RWPE2 (cell line): ENCODE data around the gene CCDC57.

ENCODE experiments used
- ATAC-seq: fragments of 200-7000 bp; cut with Tn5 transposase; 3 replicates; pipeline ENCODE4 v1.9.1; 2021; ENCODE audit warnings: low read depth
- DNase-seq: peaks from one replicate; pipeline ENCODE4 v3.0.0-alpha.2; 2020; ENCODE audit warnings: low spot score
- H3K27ac ChIP-seq: fragments of 450-650 bp; 2 replicates; pipeline ENCODE4 v1.5.1; 2017; ENCODE audit warnings: mild to moderate bottlenecking; ENCODE audit not compliant: poor library complexity, severe bottlenecking
- H3K27me3 ChIP-seq: fragments of 250-450 bp; sonication (Bioruptor Pico); 2 replicates; pipeline ENCODE4 v1.5.1; 2021; ENCODE audit warnings: mild to moderate bottlenecking, moderate library complexity; ENCODE audit not compliant: insufficient read depth, poor library complexity, severe bottlenecking
- H3K36me3 ChIP-seq: fragments of 250-450 bp; sonication (Bioruptor Pico); 2 replicates; pipeline ENCODE4 v1.5.1; 2020; ENCODE audit warnings: low read depth, mild to moderate bottlenecking, moderate library complexity
- H3K4me1 ChIP-seq: fragments of 250-450 bp; sonication (Bioruptor Pico); 2 replicates; pipeline ENCODE4 v1.5.1; 2021; ENCODE audit warnings: mild to moderate bottlenecking, moderate library complexity; ENCODE audit not compliant: insufficient read depth, poor library complexity, severe bottlenecking
- H3K4me3 ChIP-seq: fragments of 250-450 bp; sonication (Bioruptor Pico); 2 replicates; pipeline ENCODE4 v1.5.1; 2021; ENCODE audit warnings: mild to moderate bottlenecking, moderate library complexity; ENCODE audit not compliant: severe bottlenecking
- H3K9me3 ChIP-seq: fragments of 250-450 bp; sonication (Bioruptor Pico); 2 replicates; pipeline ENCODE4 v1.5.1; 2021; ENCODE audit warnings: mild to moderate bottlenecking, moderate library complexity; ENCODE audit not compliant: severe bottlenecking
- TF ChIP-seq, protein P1 (sequence below): fragments of 450-650 bp; IDR thresholded peaks from one replicate; pipeline ENCODE4 v1.5.1; 2017; ENCODE audit warnings: mild to moderate bottlenecking, moderate library complexity; ENCODE audit not compliant: poor library complexity, severe bottlenecking

The CCDC57 gene

DNA sequence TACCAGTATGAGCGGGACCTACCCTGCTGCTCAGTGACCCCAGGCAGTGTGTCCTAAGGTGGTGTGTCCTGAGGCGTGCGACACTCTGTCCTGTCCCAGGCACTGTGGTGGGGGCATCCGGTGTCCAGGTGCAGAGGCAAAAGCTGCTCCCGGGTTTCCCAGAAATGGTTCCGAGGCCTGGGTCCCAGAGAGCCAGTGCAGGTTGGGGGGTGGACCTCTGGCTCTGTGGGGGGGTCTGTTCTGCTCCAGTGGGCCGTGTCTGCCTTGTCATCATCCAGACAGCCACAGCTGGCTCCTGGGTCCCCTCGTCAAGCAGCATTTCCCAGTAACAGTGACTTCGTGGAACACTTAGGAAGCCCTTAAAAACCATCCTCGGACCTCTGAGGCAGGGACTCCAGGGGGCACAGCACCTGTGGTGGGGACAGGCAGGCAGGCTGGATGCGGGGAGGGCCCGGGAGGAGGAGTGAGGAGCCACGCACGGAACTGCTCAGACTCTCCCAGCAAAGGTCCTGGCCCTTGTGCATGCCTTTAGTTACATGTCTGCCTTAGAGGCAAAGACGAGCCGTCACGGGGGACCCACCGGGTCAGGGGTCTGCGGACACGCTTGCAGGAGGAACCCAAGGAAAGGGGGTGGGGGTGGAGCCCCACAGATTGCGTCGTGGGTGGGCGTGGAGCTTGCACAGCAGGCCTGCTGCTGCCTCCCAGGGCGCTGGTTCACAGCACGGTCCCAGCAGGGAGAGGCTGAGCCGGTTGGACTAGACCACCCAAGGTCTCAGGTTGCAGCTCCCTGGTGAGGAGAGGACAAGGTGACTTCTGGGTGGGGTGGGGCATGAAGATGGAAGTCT, 21.8 kb upstream of the CCDC57 start:
- Histone ChIP-seq H3K4me3 (no peak overlapping the region), H3K27ac (peak overlapping the region; percentile 91), H3K27me3 (no peaks in the 10 kb centered on the region), H3K9me3 (no peaks in the 10 kb centered on the region), H3K36me3 (peaks cover 91% of the 10 kb centered on the region), H3K4me1 (peaks cover 64% of the 10 kb centered on the region)
- TF ChIP-seq, protein P1, sequence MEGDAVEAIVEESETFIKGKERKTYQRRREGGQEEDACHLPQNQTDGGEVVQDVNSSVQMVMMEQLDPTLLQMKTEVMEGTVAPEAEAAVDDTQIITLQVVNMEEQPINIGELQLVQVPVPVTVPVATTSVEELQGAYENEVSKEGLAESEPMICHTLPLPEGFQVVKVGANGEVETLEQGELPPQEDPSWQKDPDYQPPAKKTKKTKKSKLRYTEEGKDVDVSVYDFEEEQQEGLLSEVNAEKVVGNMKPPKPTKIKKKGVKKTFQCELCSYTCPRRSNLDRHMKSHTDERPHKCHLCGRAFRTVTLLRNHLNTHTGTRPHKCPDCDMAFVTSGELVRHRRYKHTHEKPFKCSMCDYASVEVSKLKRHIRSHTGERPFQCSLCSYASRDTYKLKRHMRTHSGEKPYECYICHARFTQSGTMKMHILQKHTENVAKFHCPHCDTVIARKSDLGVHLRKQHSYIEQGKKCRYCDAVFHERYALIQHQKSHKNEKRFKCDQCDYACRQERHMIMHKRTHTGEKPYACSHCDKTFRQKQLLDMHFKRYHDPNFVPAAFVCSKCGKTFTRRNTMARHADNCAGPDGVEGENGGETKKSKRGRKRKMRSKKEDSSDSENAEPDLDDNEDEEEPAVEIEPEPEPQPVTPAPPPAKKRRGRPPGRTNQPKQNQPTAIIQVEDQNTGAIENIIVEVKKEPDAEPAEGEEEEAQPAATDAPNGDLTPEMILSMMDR = no peak
- no peak for ATAC-seq
- no peak for DNase-seq

DNA sequence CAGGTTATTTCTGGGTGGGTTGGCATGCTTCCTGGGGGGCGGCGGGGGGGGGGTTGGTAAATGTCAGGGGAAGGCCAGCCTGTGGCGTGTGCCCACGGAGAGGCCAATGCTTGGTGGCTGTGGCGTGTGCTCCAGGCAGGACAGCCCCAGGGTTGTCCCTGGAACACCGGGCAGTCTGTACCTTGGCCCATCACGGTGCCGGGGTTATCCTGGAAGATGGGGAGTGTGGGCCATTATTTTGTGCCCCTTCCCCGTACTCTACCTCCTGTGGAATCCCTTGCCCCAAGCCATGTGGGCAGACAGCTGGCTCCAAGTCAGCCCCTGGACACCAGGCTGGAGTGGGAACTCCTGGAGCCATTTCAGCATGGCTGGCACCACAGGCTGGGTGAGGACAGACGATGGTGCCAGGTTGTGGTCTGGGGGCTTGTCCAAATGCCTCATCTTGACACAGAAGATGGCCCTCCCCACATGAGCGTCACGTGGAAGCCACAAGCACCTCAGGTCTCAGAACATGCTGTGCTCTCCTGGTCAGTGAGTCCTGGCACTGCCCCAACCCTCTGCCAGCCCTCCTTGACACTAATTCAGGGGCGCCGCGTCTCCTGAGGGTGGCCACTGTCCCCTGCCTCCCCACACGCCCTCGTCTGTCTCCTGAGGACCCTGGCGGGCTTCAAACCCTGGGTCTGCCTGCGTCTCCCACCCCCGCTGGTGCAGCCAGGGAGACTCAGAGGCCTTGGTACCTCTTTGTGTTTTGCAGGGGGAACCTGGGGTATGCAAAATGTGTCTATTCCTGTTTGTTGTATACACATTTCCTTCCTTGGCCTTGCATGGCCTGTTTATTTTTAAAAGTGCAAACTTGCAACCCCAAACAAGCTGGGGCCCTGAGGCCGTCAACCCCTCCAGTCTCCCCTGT, 20.5 kb upstream of the CCDC57 start:
- peaks cover 53% of the 10 kb centered on the region for H3K4me1 ChIP-seq
- H3K27ac ChIP-seq = peak overlapping the region; percentile 91
- DNase-seq (no peak), ATAC-seq (no peak)
- TF ChIP-seq, protein P1 = no peak
- H3K4me3 ChIP-seq = no peak overlapping the region
- no peaks in the 10 kb centered on the region for H3K27me3 ChIP-seq
- H3K9me3 ChIP-seq = no peaks in the 10 kb centered on the region
- peaks cover 85% of the 10 kb centered on the region for H3K36me3 ChIP-seq

DNA sequence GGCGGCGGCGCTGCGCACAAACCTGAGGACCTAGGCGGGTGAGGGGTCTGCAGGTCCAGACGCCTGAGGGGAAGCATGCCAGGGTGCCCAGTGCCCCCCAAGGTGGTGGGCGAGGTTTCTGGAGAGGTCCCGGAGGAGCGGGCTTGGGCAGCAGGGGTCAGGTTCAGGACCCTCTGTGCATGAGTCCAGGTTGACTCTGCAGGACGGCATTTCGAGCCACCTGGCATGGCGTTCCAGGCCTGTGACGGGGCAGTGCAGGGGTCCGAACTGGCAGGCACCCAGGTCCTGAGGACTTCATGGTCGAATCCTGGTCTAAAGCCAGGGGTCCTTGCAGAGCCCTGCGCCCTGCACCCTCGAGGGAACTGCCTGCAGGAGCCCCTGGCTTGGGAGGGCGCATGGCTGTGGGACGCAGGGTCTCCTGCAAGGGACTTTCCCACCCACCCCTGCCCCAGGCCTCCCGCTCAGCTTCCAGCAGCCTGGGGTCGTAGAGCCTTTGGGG, 19.7 kb upstream of the CCDC57 start:
- Histone ChIP-seq H3K4me3 (peak overlapping the region; percentile 99), H3K27me3 (no peaks in the 10 kb centered on the region), H3K4me1 (peaks cover 46% of the 10 kb centered on the region), H3K36me3 (peaks cover 77% of the 10 kb centered on the region), H3K9me3 (no peaks in the 10 kb centered on the region), H3K27ac (peak overlapping the region; percentile 91)
- DNase-seq = no peak
- ATAC-seq = no peak
- TF ChIP-seq, protein P1 = no peak

DNA sequence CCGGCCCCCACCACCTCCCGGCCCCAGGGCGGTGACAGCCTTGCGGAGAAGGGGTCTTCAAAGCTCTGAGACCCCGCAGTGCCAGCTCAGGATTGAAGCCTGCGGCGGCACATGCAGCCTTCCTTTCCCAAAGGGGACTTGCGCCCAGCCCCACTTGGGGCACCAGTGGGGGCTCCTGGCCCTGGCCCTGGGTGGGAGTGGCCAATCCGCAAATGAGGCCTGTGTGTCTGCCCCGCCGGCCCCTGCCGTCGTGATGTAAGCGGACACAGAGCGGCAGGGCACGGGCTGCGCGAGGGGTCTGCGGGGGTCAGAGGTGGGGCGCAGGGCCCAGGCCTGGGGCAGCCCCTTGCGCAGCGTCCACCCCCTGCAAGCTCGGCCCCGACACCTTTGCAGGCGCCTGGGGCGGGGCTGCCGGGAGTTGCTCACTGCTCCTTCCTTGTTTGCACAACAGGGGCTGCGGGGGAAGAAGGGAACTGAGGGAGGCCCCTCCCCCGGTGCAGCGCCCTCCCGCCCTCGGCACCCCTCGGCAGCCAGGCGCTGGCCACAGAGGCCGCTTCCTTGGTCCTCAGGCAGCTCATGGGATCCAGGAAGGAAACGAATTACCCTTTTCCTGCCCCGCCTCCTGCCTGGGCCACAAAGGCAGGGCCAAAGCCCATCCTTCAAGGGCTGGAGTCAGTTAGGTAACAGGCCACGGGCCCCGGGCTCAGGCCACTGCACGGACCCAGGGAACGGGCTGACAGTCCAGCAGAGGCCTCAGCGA, 19.1 kb upstream of the CCDC57 start:
- H3K9me3 ChIP-seq = no peaks in the 10 kb centered on the region
- H3K27me3 ChIP-seq = no peaks in the 10 kb centered on the region
- H3K36me3 ChIP-seq = peaks cover 71% of the 10 kb centered on the region
- DNase-seq = no peak
- TF ChIP-seq, protein P1 = no peak
- H3K4me3 ChIP-seq = peak overlapping the region; percentile 99
- H3K4me1 ChIP-seq = peaks cover 40% of the 10 kb centered on the region
- ATAC-seq = peak; percentile 5
- H3K27ac ChIP-seq = peak overlapping the region; percentile 91
